Hippocampal formation (tissue), 2 donors: ENCODE data around the gene DNAH17.

Source experiments
- DNase-seq, 2 donors: peaks; one replicate each; lab custom pipeline; 2025; lab: John Stamatoyannopoulos, UW

The DNAH17 gene

GRCh38 chr17:78607038-78607437 is 29.8 kb upstream of the DNAH17 start:
- no peak for DNase-seq

DNA sequence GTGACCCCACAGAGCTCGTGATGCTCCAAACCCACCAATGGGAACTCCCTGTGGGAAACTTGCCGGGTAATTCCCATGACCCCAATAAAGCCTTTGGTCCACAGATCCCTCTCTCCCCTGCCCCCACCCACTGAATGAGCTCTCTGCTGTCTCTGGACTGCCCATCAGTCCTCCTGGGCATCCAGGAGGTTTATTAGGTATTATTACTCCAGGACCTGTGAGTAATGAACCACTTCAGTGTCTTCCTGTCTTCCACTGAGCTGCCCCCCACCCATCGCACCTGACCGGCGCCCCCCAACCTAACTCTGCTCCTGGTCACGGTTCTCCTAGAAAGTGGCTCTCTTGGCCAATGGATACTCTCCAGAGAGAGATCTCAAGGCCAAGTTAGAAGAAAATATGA is 28.7 kb upstream of the DNAH17 start:
- no peak for DNase-seq

- DNase-seq, result no peak
These were observed 28.2 kb upstream of the DNAH17 start for GRCh38 chr17:78605429-78605828.

DNA sequence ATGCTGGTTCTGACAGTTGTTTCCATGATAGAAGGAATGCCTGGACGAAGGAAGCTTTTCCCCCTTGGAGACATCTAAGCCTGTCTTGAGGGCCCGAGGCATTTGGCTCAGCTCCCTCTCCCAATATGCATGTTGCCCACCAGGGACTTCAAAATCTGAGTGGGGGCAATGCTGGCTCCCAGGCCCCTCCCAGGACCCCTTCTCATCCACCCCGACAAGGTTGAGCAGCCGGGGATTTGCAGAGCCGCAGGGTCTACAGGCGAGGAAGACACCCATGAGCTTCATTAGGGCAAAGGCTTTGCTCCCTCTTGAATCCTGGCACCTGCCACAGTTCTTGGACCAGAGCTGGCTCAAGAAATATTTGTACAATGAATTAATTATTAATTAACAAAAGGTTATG is 25.1 kb upstream of the DNAH17 start:
- no peak for DNase-seq

DNA sequence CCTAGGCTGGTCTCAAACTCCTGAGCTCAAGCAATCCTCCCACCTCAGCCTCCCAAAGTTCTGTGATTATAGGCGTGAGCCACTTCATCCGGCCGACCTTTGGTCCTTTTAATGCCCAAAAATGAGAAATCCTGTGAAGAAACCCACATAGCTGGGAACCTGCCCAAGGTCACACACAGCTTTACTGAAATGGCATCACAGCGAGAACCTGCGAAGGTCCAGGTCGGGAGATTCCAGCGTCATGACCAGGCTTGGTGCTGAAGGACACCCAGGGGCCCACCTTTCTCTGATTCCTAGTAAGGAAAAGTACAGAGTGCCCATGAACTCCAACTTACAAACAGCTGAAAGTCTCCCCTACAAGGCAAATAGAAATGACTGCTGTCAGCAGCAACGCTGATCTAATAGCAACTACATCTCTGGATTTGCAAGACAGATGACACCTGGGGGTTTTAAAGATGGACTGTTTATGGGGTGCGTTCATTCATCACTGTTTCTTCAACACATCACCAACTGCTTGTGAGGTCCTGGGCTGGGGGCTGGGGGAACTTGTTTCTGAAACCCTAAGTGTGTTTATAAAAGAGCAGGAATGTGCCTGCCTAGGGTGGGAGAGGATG is 24.5 kb upstream of the DNAH17 start:
- no peak for DNase-seq

GRCh38 chr17:78600181-78600721 is 23.1 kb upstream of the DNAH17 start:
- no peak for DNase-seq

GRCh38 chr17:78599419-78599818 is 22.2 kb upstream of the DNAH17 start:
- no peak for DNase-seq

DNA sequence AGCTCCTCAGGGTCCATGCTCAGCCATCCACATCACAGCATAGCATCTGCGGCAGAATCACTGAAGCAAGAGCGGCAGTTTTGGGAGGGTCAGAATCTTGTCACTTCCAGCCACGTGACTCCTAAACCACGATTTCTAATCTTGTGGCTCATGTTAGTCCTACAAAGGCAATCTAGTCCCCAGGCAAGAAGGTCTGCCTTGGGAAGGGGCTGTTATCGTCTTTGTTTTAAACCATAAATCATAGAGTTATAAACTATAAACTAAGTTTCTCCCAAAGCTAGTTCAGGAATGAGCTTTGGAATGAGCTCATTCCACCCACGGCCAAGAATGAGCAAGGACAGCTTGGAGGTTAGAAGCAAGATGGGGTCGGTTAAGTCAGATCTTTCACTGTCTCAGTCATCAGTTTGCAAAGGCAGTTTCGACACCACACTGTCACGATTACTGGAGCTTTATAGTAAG is 20.8 kb upstream of the DNAH17 start:
- DNase-seq, result no peak

DNA sequence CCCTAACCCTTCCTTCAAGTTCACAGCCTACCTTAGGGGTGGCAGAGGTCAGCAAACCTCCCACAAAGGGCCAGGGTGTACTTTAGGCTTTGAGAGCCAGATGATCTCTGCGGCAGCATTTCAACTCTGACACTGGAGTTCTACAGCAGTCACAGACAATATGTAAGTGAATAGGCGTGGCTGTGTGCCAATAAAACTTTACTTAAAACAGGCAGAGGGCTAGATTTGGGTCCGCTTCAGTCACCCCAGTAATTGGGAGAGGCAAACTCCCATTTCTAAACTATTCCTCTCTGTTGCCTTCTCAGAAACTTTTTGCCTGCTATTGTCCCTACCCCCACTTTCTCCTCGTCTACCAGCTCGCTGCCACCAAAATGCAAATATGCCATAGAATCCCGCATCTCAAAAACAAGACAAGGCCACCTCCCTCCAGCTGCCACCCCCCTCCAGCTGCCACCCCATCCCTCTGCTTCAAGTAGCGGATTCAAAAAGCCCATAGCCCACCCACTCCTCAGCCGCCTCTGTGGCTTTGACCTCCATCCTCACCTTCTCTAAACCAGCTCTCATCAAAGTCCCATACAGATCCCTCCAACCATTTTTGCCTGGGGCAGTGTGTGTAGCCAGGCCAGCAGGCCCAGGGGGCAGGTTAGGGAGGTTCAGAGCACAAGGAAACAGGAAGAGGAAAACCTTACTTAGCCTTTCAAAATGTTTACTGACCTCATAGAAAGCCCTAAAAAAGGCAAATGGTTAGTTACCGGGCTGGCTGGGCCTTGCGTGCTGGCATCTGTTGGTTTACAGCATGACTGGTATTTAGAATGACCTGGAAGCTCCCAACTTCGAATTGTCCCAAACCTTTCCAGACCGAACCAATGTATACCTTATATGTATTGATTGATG is 19.9 kb upstream of the DNAH17 start:
- no peak for DNase-seq

- DNase-seq, result no peak
These were observed 18.1 kb upstream of the DNAH17 start for GRCh38 chr17:78595135-78595810.

GRCh38 chr17:78592991-78593329 is 15.8 kb upstream of the DNAH17 start:
- DNase-seq, result no peak

GRCh38 chr17:78591263-78591671 is 14.1 kb upstream of the DNAH17 start:
- DNase-seq, result no peak

GRCh38 chr17:78589885-78590284 is 12.7 kb upstream of the DNAH17 start:
- DNase-seq, result no peak

DNA sequence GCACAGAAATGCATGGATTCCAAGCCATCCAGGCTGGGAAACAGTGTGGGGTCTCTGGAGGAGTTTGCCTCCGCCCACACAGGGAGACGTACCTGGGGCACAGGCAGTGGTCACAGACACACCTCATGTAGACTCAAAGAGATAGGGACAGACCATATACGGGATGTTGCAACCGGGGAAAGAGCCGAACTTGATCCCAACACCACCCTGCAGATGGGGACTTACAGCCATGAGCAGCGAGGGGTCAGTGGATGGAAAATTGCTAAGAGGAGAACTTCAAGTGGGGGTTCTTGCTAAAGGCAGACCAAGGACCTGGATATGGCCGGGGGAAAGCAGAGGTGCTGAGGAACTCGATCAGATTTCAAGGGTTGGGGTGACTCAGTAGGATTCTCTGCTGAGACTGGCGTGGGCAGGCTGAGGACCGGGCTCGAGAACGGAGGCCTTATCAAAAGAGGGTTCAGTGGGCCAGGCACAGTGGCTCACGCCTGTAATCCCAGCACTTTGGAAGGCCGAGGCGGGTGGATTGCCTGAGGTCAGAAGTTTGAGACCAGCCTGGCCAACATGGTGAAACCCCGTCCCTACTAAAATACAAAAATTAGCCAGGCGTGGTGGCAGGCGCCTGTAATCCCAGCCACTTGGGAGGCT is 12.0 kb upstream of the DNAH17 start:
- DNase-seq, result no peak

DNA sequence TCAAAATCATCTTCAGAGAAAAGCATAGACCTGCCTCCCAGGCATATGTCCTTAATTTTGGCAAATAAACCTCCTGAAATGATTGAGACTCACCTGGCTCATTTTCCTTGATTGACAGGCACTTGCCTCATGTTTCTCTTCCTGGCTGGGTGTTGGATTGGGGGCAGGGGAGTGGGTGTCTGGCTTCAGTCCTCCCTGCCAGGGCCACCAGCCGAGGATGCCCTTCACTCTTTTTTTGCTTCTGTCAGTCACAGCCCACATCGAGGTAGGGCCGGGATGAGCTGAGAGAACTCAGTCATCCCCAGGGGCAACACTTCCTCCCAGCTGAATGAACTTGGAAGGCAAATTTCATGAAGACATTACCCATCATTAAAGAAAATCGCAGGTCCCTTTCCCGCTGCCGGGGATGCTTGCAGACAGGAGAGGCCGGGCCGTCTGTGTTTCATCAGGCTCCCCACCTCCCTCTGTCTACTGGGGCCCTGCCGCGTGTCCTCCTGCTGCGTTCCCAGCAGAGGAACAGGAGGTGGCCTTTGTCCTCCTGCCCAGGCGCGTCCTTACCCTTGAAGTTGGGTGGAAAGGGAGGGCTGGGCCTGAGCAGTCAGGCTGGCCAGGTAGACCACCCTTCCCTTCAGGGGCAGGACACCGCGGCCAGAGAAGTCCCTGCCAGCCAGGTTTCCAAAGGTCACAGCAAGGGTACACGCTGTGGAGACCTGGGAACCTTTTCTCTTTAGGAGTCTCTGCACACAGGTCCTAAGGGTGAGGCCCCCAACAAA is 11.2 kb upstream of the DNAH17 start:
- DNase-seq, result no peak

- no peak for DNase-seq
These were observed 7.9 kb upstream of the DNAH17 start for GRCh38 chr17:78585006-78585630.

DNA sequence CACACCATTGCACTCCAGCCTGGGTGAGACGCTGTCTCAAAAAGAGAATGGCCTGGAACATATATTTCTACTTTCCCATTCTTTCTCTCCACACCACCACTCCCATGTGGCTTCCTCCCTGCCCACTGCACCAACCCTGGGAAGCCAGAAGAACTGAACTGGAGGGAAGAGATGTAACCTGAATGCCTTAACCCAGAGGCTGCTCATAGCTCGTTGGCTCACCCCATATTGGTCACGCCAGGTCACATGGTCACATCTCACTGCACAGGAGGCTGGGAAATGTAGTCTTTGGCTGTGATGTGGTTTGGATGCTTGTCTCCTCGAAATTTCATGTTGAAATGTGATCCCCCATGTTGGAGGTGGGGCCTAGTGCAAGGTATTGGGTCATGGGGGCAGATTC is 5.9 kb upstream of the DNAH17 start:
- DNase-seq, result no peak

- no peak for DNase-seq
These were observed 4.1 kb upstream of the DNAH17 start for GRCh38 chr17:78581304-78581703.

DNA sequence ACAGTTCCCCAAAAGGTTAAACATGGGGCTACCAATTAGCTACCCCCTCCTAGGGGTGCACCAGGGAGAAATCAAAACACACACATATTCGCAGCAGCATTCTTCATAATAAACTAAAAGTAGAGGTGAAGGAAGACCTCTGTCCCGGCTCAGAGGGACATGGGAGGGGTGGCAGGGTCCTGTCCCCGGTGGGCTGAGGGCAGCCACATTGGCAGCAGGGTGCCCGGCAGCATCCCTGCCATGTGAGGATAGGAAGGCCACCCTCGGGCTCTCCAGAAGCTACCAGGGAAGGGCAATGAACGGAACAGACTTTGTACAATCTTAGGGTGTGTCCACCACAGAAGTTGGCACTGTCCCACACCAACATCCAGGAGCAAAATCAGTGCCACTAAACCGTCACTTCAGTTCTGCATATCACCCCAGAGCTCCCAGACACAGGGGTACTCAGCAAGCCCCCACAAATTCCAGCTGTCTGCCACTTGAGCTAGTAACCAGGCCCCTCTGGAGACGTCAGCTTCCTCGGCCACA is 3.1 kb upstream of the DNAH17 start:
- no peak for DNase-seq

GRCh38 chr17:78576389-78577112 is 645 bp downstream of the DNAH17 start:
- no peak for DNase-seq
